Activated naive CD8-positive, alpha-beta T cell treated with anti-CD3 and anti-CD28 coated beads, Interleukin-2, amount 10 ng/mL, durations not matched to agents 7 days and 5 days (primary cell): Measurements from ENCODE around the gene TSPO2. TPM values are rescaled to one million over a fixed set of nuclear protein-coding genes. Genes with fewer than 3 reads are reported as not detected.
"Not testable (repeated sequence)": the region's sequence is repeated elsewhere in the genome, so short reads cannot be mapped to it uniquely, and the experiment has no call there.

ENCODE experiments used
- ATAC-seq: fragments of 150-1000 bp; cut with Tn5 transposase; one replicate; pipeline ENCODE4 v1.10.0; 2021; ENCODE audit warnings: low read depth, moderate library complexity
- POLR2A ChIA-PET: fragments of 350-600 bp; sonication (Branson Sonifier 250); formaldehyde crosslinking; loops from one replicate; lab custom pipeline; 2021; ENCODE audit warnings: antibody characterized with exemption; lab: Charles Lee
- DNase-seq: peaks from one replicate; pipeline ENCODE4 v3.0.0; 2021
- H3K27ac Mint-ChIP-seq: one replicate; pipeline ENCODE4 v1.8.0; 2022; ENCODE audit warnings: mild to moderate bottlenecking, mixed read lengths
- H3K27me3 Mint-ChIP-seq: one replicate; pipeline ENCODE4 v1.8.0; 2022; ENCODE audit warnings: mild to moderate bottlenecking, moderate library complexity, mixed read lengths
- H3K36me3 Mint-ChIP-seq: one replicate; pipeline ENCODE4 v1.8.0; 2021; ENCODE audit warnings: mild to moderate bottlenecking, mixed read lengths
- H3K4me1 Mint-ChIP-seq: one replicate; pipeline ENCODE4 v1.8.0; 2021; ENCODE audit warnings: mixed read lengths
- H3K4me3 Mint-ChIP-seq: one replicate; pipeline ENCODE4 v1.8.0; 2022; ENCODE audit warnings: mild to moderate bottlenecking, moderate library complexity, mixed read lengths
- H3K9me3 Mint-ChIP-seq: one replicate; pipeline ENCODE4 v1.8.0; 2021; ENCODE audit warnings: mixed read lengths
- total RNA-seq, 2 experiments: library from RNA; stranded (reverse); gene quantifications; one replicate each; pipeline ENCODE4 v1.2.3, GENCODE V29; 2021

TSPO2 gene
- total RNA-seq, 2 experiments from 2014 or later: not detected

DNA sequence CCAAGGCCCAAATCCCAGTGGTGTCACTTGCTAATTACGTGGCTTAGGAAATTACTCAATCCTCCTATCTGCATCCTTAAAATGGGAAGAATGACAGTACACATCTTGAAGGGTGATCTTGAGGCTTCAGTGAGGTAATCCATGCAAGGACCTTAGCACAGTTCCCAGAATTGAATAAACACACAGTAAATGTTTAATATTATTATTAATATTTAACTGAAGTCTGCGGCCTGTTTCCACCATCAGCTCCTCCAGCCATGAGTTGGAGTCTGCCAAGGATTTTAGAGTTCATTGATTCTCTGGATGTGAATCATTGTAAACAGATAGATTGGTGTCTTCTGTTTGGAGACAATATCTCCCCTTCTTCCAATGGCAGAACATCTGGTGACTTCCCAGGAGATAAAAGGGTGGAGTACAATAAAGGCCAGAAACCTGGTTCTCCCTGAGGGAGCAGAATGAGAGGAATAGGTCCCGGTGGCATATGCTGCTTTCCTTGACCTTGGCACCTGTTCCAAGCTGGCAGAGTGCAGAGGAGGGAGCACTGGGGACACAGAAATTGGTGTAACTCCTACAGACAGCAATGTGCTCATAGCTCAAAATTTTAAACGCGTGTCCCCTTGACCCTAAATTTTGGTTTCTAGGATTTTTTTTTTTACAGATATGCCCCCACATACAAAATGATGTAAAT, 28.7 kb upstream of the TSPO2 start:
- no peak for ATAC-seq
- H3K4me3 Mint-ChIP-seq: no peak overlapping the region
- DNase-seq: no peak
- H3K27ac Mint-ChIP-seq: no peak overlapping the region
- H3K36me3 Mint-ChIP-seq: no peaks in the 10 kb centered on the region
- POLR2A ChIA-PET: no interaction called here
- H3K27me3 Mint-ChIP-seq: peaks cover 2% of the 10 kb centered on the region
- H3K9me3 Mint-ChIP-seq: peaks cover 1% of the 10 kb centered on the region
- H3K4me1 Mint-ChIP-seq: peaks cover 2% of the 10 kb centered on the region

DNA sequence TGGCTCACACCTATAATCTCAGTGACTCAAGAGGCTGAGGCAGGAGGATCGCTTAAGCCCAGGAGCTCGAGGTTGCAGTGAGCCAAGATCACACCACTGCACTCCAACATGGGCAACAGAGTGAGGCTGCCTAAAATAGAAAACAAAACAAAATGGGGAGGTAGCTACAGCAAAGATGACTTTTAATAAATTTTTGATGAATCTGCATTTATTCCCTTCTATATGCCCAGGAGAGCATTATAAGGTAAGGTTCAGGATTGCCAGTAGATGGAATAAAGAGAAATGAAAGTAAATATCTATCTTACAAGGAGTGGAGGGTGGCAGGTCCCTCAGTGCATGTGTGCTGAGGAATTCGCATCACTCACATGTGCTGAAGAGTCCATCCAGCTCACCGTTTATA, 27.5 kb upstream of the TSPO2 start:
- Mint-ChIP-seq H3K36me3 (no peaks in the 10 kb centered on the region), H3K27me3 (peaks cover 2% of the 10 kb centered on the region), H3K27ac (no peak overlapping the region), H3K9me3 (peaks cover 1% of the 10 kb centered on the region), H3K4me1 (peaks cover 2% of the 10 kb centered on the region), H3K4me3 (no peak overlapping the region)
- POLR2A ChIA-PET: interaction anchor here (1.3 kb wide), 1 partner anchor 13 kb away, joined by 4 read pairs; no protein-coding TSS in a partner anchor
- DNase-seq (no peak), ATAC-seq (no peak)

DNA sequence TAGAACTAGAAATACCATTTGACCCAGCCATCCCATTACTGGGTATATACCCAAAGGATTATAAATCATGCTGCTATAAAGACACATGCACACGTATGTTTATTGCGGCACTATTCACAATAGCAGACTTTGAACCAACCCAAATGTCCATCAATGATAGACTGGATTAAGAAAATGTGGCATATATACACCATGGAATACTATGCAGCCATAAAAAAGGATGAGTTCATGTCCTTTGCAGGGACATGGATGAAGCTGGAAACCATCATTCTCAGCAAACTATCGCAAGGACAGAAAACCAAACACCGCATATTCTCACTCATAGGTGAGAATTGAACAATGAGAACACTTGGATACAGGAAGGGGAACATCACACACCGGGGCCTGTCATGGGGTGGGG, 26.4 kb upstream of the TSPO2 start:
- H3K4me3 Mint-ChIP-seq, H3K4me1 Mint-ChIP-seq, H3K9me3 Mint-ChIP-seq, ATAC-seq, H3K36me3 Mint-ChIP-seq, H3K27ac Mint-ChIP-seq, H3K27me3 Mint-ChIP-seq, DNase-seq: not testable (repeated sequence)
- POLR2A ChIA-PET: interaction anchor here (1.3 kb wide), 1 partner anchor 12 kb away, joined by 4 read pairs; no protein-coding TSS in a partner anchor

DNA sequence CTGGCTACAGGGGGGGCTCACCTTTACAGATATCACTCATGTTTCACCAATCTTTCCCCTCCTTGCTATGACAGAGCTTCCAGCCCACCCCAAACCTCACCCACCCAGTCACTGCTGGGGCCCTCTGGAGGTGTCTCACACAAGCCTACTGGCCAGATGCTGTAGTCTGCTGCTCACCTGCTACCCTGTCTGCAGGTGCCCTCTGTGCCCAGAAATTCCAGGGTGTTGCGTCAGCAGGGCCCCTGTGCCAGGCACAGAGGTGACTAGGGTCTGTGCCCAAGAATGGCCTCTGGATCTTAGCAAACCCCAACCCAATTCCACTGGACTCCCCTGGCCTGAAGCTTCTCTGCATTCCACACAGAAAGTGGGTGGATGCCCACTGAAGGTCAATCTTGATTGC, 24.6 kb upstream of the TSPO2 start:
- Mint-ChIP-seq H3K4me1 (peaks cover 2% of the 10 kb centered on the region), H3K9me3 (peaks cover 1% of the 10 kb centered on the region), H3K27me3 (peaks cover 2% of the 10 kb centered on the region), H3K36me3 (no peaks in the 10 kb centered on the region), H3K27ac (no peak overlapping the region), H3K4me3 (no peak overlapping the region)
- POLR2A ChIA-PET: no interaction called here
- DNase-seq: no peak
- ATAC-seq: no peak

DNA sequence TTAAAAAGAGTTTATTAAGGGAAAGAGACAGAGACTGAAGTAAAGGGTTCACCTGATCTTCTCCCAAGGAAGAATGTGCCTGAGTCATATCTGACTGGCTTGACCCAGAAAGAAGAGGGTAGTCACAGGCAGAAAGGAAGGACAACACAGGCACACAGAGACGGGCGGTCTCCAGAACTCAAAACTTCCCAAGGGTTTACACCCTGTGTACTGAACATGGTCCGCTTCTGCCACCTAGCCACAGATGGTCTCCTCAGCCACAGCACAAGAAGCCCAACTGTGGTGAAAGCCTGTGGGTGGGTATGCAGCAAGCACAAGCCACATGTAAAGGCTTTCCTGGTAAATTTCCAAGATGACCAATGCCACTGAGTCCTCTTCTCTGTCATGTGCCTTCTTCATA, 20.4 kb upstream of the TSPO2 start:
- POLR2A ChIA-PET: no interaction called here
- Mint-ChIP-seq H3K4me3 (no peak overlapping the region), H3K27me3 (no peaks in the 10 kb centered on the region), H3K9me3 (no peaks in the 10 kb centered on the region), H3K27ac (no peak overlapping the region), H3K4me1 (peaks cover 1% of the 10 kb centered on the region), H3K36me3 (no peaks in the 10 kb centered on the region)
- no peak for ATAC-seq
- DNase-seq: no peak

DNA sequence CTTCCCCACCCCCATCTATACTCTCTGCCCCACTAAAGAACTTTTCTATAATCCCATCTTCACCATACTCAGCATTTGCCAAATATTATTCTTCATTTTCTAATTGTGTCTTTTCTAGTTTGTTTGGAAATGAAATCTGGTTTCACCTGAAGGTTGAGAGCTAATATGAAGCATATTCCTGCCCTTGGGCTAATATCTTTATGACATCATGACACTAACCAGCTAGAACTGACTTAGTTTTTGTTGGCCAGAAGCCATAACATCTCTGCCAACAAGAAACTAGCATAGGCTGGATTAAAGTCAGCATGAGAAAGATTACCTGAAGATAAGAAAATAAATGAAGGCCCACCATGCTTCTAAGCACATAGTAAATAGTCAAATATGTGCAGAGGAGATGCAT, 20.0 kb upstream of the TSPO2 start:
- no peak for DNase-seq
- Mint-ChIP-seq H3K4me1 (peaks cover 5% of the 10 kb centered on the region), H3K9me3 (no peaks in the 10 kb centered on the region), H3K4me3 (no peak overlapping the region), H3K27ac (no peak overlapping the region), H3K27me3 (no peaks in the 10 kb centered on the region), H3K36me3 (no peaks in the 10 kb centered on the region)
- no peak for ATAC-seq
- POLR2A ChIA-PET: no interaction called here

DNA sequence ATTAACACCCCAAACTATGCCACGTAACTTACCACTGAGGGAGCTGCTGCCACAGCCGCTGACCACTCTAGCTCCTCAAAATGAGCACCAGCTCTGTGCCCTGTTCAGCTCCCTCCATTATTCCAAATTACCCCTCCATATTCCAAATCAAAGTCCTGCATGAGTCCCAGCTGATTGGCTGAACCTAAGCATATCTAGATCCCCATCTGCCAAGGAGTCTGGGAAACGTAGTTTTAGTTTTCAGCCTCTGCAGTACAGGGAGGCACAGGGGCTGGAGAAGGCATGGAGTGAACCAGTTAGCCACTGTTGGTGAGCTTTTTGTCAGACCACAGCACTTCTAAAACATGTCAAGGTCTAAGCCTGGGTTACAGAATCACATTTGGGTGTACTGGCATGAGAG, 19.2 kb upstream of the TSPO2 start:
- DNase-seq (no peak), ATAC-seq (no peak)
- H3K9me3 Mint-ChIP-seq: no peaks in the 10 kb centered on the region
- H3K4me1 Mint-ChIP-seq: peaks cover 11% of the 10 kb centered on the region
- no peaks in the 10 kb centered on the region for H3K36me3 Mint-ChIP-seq
- H3K27ac Mint-ChIP-seq: no peak overlapping the region
- H3K4me3 Mint-ChIP-seq: no peak overlapping the region
- POLR2A ChIA-PET: no interaction called here
- H3K27me3 Mint-ChIP-seq: no peaks in the 10 kb centered on the region

DNA sequence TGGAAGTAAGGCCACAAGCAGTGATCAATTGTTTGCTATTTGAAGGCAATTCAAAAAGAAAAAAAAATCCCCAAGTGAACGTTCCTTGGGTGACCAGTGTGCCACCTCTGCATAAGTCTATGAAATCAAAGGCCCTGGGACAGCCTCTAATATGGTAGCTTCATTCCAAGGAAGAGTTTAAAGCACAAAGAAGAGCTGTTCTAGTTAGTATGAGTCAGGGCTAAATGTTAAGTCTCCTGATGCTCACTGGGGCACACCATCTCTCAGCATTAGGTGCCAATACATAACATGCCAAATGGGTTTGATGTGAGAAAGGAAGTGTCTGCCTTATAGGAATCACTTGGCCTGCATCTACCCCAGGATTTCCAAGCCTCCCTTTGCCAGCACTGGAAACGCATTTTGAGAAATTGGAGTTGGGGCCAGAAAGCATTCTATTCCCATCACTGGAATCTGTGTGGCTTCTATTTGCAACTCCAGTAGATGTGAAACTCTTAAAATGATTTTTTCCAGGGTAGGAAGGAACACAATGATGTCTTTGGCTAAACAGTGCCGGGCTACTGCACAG, 16.2 kb upstream of the TSPO2 start:
- H3K4me1 Mint-ChIP-seq: peaks cover 20% of the 10 kb centered on the region
- DNase-seq (no peak), ATAC-seq (no peak)
- no peaks in the 10 kb centered on the region for H3K9me3 Mint-ChIP-seq
- no peaks in the 10 kb centered on the region for H3K27me3 Mint-ChIP-seq
- H3K27ac Mint-ChIP-seq: no peak overlapping the region
- peak overlapping the region; percentile 6 for H3K4me3 Mint-ChIP-seq
- no peaks in the 10 kb centered on the region for H3K36me3 Mint-ChIP-seq
- POLR2A ChIA-PET: no interaction called here

DNA sequence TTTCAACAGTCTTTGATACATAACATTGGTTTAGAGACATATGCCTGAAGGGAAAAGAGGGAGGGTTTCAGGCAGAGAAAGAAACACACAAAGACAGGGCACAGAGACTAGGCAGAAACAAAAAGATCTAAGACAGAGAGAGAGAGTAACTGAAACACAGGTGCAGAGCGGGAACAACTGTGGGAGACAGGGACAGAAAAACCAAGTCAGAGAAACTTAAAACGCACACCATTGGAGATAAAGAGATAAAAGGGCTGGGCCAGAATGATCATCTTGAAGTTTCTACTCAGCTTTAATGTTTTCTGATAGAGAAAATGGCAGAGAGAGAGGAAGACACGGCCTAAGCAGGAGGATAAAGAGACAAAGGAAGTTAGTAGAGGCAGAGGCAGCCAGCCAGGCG, 15.0 kb upstream of the TSPO2 start:
- H3K9me3 Mint-ChIP-seq: no peaks in the 10 kb centered on the region
- H3K27ac Mint-ChIP-seq: peak overlapping the region; percentile 85
- no peaks in the 10 kb centered on the region for H3K36me3 Mint-ChIP-seq
- H3K4me3 Mint-ChIP-seq: peak overlapping the region; percentile 97
- DNase-seq: no peak
- POLR2A ChIA-PET: interaction anchor here (0.9 to 2.3 kb wide), 8 partner anchors 9 to 172 kb away, joined by 3 to 10 read pairs (median 4); partner anchors contain the start of genes NFYA and OARD1
- H3K27me3 Mint-ChIP-seq: no peaks in the 10 kb centered on the region
- no peak for ATAC-seq
- H3K4me1 Mint-ChIP-seq: peaks cover 20% of the 10 kb centered on the region

DNA sequence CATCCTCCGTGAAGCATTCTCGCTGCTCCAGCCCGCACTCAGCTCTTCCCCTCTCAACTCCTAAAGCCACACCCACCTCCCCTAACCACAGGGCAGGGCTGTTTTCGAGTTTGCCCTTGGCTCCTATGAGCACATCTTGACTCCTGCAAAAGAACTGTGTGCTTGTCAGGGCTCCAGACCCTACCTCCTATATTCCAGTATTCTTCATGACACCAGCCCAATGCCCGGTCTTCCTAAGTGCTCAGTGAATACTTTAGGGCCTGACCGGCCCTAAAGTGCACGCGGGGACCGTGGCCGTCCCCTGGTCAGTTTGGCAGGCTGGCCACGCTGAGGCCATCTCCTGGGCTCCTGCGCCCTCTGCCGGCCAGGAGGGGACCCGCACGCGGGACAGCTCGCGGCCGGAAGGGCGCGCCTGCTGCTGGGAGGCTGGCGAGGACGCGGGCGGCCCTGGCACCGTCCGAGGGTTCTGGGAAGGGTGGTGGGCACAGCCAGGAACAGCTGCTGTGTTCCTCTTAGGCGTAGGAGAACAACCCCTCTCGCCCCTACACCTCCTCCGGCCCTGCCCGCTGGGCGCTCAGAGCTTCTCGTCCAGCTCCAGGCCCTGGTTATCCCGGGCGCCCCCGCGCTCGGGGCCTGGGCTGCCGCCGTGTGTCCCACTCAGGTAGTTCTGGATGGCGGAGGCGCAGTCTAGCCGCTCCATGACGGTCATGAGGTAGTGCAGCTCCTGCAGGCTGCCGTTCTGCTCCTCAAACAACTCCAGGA, 14.3 kb upstream of the TSPO2 start:
- ATAC-seq (peak; percentile 80), DNase-seq (peak; percentile 93)
- POLR2A ChIA-PET: interaction anchor here (0.9 to 2.3 kb wide), 12 partner anchors 8 to 171 kb away, joined by 3 to 10 read pairs (median 4); partner anchors contain the start of genes NFYA and OARD1
- Mint-ChIP-seq H3K27me3 (no peaks in the 10 kb centered on the region), H3K4me3 (peak overlapping the region; percentile 97), H3K4me1 (peaks cover 20% of the 10 kb centered on the region), H3K9me3 (no peaks in the 10 kb centered on the region), H3K27ac (peak overlapping the region; percentile 85), H3K36me3 (no peaks in the 10 kb centered on the region)

DNA sequence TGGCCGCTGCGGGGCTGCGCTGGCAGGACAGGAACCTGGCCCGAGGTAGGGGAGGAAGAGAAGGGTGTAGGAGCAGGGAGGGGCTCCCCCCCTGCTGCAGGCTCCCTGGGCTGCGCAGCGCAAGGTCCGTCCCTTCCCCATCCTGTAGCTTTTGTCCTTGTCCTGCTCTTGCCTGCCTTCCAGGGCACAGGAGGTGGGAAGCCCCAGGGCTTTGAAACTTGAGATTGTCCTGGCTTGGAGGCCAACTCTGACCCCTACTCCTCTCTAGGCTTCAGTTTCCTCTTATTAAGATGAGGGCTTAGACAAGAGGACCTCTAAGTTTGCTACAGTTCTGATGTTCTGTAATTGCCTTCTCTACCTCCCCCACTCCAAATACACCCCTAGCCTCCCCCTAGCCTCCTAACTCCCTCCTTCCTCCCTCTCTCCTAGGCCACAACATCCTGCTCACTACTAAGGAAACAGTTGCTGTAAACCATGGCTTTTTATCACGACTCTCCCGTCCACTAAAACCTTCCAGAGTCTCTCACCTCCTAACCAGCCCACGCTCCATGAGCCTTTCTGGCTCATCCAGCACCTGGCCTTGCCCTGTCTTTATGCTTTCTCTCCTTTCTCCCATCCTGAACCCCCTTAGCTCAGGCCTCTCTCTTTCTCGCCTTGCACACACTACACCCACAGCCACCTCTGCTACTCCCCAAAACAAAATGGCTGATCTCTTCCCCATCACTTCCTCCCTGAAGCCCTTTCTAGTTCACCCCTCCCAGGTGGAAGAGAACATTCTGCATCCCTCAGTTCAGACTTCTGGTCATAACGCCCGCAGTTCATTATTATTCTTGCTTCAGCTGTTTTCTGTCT, 13.5 kb upstream of the TSPO2 start:
- Mint-ChIP-seq H3K36me3 (no peaks in the 10 kb centered on the region), H3K4me1 (peaks cover 20% of the 10 kb centered on the region), H3K4me3 (peak overlapping the region; percentile 97), H3K27ac (peak overlapping the region; percentile 85), H3K27me3 (no peaks in the 10 kb centered on the region), H3K9me3 (no peaks in the 10 kb centered on the region)
- DNase-seq (peak; percentile 44), ATAC-seq (peak; percentile 55)
- POLR2A ChIA-PET: interaction anchor here (0.6 to 2.3 kb wide), 10 partner anchors 7 to 281 kb away, joined by 3 to 10 read pairs (median 4); partner anchors contain the start of genes NFYA and OARD1

DNA sequence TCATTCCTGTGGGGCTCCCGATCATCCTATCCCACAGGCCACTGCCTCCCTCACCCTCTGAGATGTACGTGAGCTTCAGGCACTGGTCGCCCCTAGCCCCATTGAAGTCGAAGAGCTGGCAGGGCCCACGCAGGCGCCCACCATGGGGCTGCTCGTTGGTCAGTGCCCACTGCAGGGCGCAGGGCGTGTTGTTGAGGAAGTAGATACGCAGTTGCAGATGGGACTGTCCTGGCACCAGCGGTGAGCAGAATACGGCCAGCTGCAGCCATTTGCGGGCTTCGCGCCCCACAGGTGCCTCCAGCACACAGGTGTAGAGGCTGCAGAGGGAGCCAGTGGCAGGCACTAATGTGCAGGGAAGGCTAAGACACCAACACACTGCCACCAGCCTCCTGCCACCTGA, 9.4 kb upstream of the TSPO2 start:
- no peak overlapping the region for H3K27ac Mint-ChIP-seq
- H3K4me3 Mint-ChIP-seq: no peak overlapping the region
- no peaks in the 10 kb centered on the region for H3K36me3 Mint-ChIP-seq
- H3K27me3 Mint-ChIP-seq: no peaks in the 10 kb centered on the region
- no peak for ATAC-seq
- H3K4me1 Mint-ChIP-seq: peaks cover 12% of the 10 kb centered on the region
- POLR2A ChIA-PET: no interaction called here
- H3K9me3 Mint-ChIP-seq: no peaks in the 10 kb centered on the region
- no peak for DNase-seq

DNA sequence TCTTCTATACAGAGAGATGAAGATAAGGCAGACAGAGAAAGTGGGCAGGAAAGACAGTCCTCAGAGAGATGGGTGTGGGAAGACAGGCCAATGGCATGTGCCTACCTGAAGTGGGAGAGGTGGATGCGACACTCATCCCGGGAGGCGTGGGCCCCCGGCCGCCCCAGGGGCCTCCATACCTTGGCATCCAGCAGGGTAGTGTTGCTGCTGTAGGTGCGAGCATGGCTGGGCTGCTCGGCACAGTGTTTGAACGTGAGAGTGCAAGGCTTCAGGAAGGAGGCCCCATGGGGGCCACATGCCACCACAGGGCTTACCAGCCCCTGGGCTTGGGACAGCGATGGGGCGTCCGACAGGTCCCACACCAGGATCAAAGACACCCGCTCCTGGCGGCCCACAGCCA, 8.5 kb upstream of the TSPO2 start:
- ATAC-seq: no peak
- DNase-seq: no peak
- POLR2A ChIA-PET: no interaction called here
- no peak overlapping the region for H3K4me3 Mint-ChIP-seq
- H3K9me3 Mint-ChIP-seq: no peaks in the 10 kb centered on the region
- peaks cover 8% of the 10 kb centered on the region for H3K4me1 Mint-ChIP-seq
- no peaks in the 10 kb centered on the region for H3K36me3 Mint-ChIP-seq
- H3K27ac Mint-ChIP-seq: no peak overlapping the region
- no peaks in the 10 kb centered on the region for H3K27me3 Mint-ChIP-seq
